WTC11 (cell line): ENCODE measurements around the gene AADAT.

Experiments
- CBFB ChIP-seq: sonication (generic); formaldehyde crosslinking; IDR thresholded peaks from 2 replicates; pipeline ENCODE4 v1.8.1; 2022; ENCODE audit warnings: mild to moderate bottlenecking, low read depth, missing genetic modification reagents
- EMX1 ChIP-seq: fragments of 250-450 bp; sonication (Bioruptor Pico); IDR thresholded peaks from 2 replicates; pipeline ENCODE4 v1.8.0; 2021; ENCODE audit warnings: mild to moderate bottlenecking
- FOXP1 ChIP-seq: sonication (generic); formaldehyde crosslinking; IDR thresholded peaks from 2 replicates; pipeline ENCODE4 v1.8.0; 2022; ENCODE audit warnings: missing genetic modification reagents, mild to moderate bottlenecking, moderate library complexity, borderline replicate concordance
- JUN ChIP-seq: sonication (generic); formaldehyde crosslinking; IDR thresholded peaks from 2 replicates; pipeline ENCODE4 v1.8.0; 2023; ENCODE audit warnings: mild to moderate bottlenecking, missing genetic modification reagents
- NFE2L1 ChIP-seq: sonication (generic); formaldehyde crosslinking; IDR thresholded peaks from 2 replicates; pipeline ENCODE4 v1.8.1; 2023; ENCODE audit warnings: missing genetic modification reagents
- NR3C1 ChIP-seq: sonication (generic); formaldehyde crosslinking; conservative IDR thresholded peaks from 2 replicates; pipeline ENCODE4 v1.8.1; 2023; ENCODE audit warnings: low read depth, mild to moderate bottlenecking, missing genetic modification reagents
- OVOL2 ChIP-seq: fragments of 250-450 bp; sonication (Bioruptor Pico); IDR thresholded peaks from 2 replicates; pipeline ENCODE4 v1.9.0; 2021; ENCODE audit warnings: mild to moderate bottlenecking, borderline replicate concordance
- RELA ChIP-seq: sonication (generic); formaldehyde crosslinking; IDR thresholded peaks from 2 replicates; pipeline ENCODE4 v1.8.1; 2022; ENCODE audit warnings: missing genetic modification reagents, mild to moderate bottlenecking, borderline replicate concordance
- TF ChIP-seq, protein P1 (sequence below): fragments of 200-600 bp; IDR thresholded peaks from 2 replicates; pipeline ENCODE4 v1.8.0; 2022; ENCODE audit warnings: antibody characterized with exemption
- TF ChIP-seq, protein P2 (sequence below): sonication (generic); formaldehyde crosslinking; IDR thresholded peaks from 2 replicates; pipeline ENCODE4 v1.8.1; 2023; ENCODE audit warnings: mild to moderate bottlenecking, missing genetic modification reagents
- TF ChIP-seq, protein P3 (sequence below): sonication (generic); formaldehyde crosslinking; IDR thresholded peaks from 2 replicates; pipeline ENCODE4 v1.8.1; 2023; ENCODE audit warnings: mild to moderate bottlenecking, missing genetic modification reagents, moderate library complexity
- TF ChIP-seq, protein P4 (sequence below): sonication (generic); formaldehyde crosslinking; conservative IDR thresholded peaks from 2 replicates; pipeline ENCODE4 v1.8.1; 2022; ENCODE audit warnings: mild to moderate bottlenecking, missing genetic modification reagents
- TF ChIP-seq, protein P5 (sequence below): sonication (generic); formaldehyde crosslinking; IDR thresholded peaks from 2 replicates; pipeline ENCODE4 v1.8.0; 2022; ENCODE audit warnings: mild to moderate bottlenecking, missing genetic modification reagents

DNA sequence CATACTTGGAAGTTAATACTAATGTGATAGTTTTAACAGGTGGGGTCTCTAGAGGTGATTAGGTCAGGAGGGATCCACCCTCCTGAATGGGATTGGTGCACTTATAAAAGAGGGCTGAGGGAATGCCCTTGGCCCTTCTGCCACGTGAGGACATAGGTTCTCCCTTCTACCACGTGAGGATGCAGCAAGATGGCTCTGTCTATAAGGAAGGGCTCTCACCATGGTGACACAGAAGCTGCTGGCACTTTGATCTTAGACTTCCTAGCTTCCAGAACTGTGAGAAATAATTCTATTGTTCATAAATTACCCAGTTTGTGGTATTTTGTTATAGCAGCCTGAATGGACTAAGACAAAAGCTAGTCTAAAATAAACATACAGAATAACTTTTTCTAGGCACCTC, 1.0 kb downstream of the AADAT start:
- TF ChIP-seq, protein P1, sequence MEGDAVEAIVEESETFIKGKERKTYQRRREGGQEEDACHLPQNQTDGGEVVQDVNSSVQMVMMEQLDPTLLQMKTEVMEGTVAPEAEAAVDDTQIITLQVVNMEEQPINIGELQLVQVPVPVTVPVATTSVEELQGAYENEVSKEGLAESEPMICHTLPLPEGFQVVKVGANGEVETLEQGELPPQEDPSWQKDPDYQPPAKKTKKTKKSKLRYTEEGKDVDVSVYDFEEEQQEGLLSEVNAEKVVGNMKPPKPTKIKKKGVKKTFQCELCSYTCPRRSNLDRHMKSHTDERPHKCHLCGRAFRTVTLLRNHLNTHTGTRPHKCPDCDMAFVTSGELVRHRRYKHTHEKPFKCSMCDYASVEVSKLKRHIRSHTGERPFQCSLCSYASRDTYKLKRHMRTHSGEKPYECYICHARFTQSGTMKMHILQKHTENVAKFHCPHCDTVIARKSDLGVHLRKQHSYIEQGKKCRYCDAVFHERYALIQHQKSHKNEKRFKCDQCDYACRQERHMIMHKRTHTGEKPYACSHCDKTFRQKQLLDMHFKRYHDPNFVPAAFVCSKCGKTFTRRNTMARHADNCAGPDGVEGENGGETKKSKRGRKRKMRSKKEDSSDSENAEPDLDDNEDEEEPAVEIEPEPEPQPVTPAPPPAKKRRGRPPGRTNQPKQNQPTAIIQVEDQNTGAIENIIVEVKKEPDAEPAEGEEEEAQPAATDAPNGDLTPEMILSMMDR, result no peak
- TF ChIP-seq, protein P2, sequence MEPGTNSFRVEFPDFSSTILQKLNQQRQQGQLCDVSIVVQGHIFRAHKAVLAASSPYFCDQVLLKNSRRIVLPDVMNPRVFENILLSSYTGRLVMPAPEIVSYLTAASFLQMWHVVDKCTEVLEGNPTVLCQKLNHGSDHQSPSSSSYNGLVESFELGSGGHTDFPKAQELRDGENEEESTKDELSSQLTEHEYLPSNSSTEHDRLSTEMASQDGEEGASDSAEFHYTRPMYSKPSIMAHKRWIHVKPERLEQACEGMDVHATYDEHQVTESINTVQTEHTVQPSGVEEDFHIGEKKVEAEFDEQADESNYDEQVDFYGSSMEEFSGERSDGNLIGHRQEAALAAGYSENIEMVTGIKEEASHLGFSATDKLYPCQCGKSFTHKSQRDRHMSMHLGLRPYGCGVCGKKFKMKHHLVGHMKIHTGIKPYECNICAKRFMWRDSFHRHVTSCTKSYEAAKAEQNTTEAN, result no peak
- no peak for TF ChIP-seq RELA (CRISPR knock-in tag)
- TF ChIP-seq FOXP1 (CRISPR knock-in tag), result no peak
- TF ChIP-seq, protein P3, sequence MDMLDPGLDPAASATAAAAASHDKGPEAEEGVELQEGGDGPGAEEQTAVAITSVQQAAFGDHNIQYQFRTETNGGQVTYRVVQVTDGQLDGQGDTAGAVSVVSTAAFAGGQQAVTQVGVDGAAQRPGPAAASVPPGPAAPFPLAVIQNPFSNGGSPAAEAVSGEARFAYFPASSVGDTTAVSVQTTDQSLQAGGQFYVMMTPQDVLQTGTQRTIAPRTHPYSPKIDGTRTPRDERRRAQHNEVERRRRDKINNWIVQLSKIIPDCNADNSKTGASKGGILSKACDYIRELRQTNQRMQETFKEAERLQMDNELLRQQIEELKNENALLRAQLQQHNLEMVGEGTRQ, result no peak
- TF ChIP-seq NFE2L1 (CRISPR knock-in tag), result no peak
- TF ChIP-seq, protein P4, sequence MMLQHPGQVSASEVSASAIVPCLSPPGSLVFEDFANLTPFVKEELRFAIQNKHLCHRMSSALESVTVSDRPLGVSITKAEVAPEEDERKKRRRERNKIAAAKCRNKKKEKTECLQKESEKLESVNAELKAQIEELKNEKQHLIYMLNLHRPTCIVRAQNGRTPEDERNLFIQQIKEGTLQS (CRISPR knock-in tag), result no peak
- no peak for TF ChIP-seq CBFB
- TF ChIP-seq NR3C1 (CRISPR knock-in tag), result no peak
- no peak for TF ChIP-seq OVOL2 (CRISPR knock-in tag)
- TF ChIP-seq EMX1 (CRISPR knock-in tag), result no peak
- TF ChIP-seq, protein P5, sequence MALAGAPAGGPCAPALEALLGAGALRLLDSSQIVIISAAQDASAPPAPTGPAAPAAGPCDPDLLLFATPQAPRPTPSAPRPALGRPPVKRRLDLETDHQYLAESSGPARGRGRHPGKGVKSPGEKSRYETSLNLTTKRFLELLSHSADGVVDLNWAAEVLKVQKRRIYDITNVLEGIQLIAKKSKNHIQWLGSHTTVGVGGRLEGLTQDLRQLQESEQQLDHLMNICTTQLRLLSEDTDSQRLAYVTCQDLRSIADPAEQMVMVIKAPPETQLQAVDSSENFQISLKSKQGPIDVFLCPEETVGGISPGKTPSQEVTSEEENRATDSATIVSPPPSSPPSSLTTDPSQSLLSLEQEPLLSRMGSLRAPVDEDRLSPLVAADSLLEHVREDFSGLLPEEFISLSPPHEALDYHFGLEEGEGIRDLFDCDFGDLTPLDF (CRISPR knock-in tag), result no peak
- no peak for TF ChIP-seq JUN (CRISPR knock-in tag)
